Astrocyte of the spinal cord (primary cell): Measurements from ENCODE around the gene CHRNA4.
"Not testable (repeated sequence)": the region's sequence is repeated elsewhere in the genome, so short reads cannot be mapped to it uniquely, and the experiment has no call there.

Experiments
- DNase-seq: peaks from one replicate; pipeline ENCODE4 v3.0.0; 2011; ENCODE audit warnings: low read depth, low spot score
- H3K4me3 ChIP-seq: 2 replicates; pipeline ENCODE4 v1.5.1; 2011; ENCODE audit warnings: low read depth, mild to moderate bottlenecking, low read length, moderate library complexity
- CTCF ChIP-seq: IDR thresholded peaks from 2 replicates; pipeline ENCODE4 v1.5.1; 2012; ENCODE audit warnings: low read depth, mild to moderate bottlenecking, low read length, inconsistent platforms
- in situ Hi-C: cut with HindIII; loops from 2 replicates; pipeline ENCODE4 v1.10.0; 2017; ENCODE audit warnings: low sequenced_read_pairs

CHRNA4 gene

DNA sequence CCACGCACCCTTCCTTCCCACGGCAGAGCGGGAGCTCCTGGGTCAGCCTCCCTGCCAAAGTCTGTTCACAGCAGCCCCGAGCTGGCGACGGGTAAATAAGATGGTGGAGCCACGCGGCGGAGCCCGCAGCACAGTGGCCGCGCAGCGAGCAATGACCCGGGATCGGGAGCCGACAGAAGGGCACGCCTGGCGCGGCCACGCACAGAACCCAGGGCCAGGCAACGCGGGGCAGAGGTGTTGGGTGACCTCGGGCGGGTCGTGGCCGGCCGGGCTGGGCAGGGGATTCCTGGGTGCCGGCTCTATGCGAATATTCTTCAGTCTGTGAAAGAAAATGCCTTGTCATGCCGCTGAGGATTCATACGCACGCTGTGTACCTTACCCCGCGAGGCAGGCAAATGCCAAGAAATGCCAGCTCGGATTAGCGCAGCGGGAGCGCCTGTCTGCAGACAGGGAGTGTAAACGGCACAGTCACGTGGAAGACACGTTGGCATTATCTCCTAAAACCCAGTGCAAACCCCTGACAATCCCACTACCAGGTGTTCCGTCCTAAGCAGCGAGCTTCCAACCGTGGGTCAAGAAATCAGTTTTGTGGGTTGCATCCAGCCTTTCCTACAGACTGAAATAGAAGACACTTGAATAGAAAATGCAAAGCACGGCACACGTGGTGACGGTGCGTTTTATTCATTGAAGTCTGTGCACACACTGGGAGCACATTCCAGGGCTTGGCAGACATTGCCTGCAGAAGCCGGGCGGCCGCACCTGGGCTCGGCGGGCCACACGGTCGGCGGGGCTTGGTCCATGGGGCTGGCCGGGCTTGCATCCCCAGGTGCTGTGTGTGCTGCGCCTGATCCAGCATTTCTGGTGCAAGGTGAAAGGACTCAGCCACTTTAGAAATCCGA, 18.3 kb downstream of the CHRNA4 start:
- no peak for TF ChIP-seq CTCF
- H3K4me3 ChIP-seq, result no peak overlapping the region
- in situ Hi-C loops, result no loop called here
- DNase-seq, result no peak

- H3K4me3 ChIP-seq, in situ Hi-C loops, DNase-seq: not testable (repeated sequence)
These were observed 20.9 kb downstream of the CHRNA4 start for GRCh38 chr20:63340158-63340688.

GRCh38 chr20:63339154-63340094, 21.7 kb downstream of the CHRNA4 start:
- H3K4me3 ChIP-seq, DNase-seq, in situ Hi-C loops: not testable (repeated sequence)

- no peak overlapping the region for H3K4me3 ChIP-seq
- in situ Hi-C loops, result no loop called here
- DNase-seq, result peak; percentile 36
- TF ChIP-seq CTCF, result no peak
These were observed 23.2 kb downstream of the CHRNA4 start for GRCh38 chr20:63337786-63338420.

DNA sequence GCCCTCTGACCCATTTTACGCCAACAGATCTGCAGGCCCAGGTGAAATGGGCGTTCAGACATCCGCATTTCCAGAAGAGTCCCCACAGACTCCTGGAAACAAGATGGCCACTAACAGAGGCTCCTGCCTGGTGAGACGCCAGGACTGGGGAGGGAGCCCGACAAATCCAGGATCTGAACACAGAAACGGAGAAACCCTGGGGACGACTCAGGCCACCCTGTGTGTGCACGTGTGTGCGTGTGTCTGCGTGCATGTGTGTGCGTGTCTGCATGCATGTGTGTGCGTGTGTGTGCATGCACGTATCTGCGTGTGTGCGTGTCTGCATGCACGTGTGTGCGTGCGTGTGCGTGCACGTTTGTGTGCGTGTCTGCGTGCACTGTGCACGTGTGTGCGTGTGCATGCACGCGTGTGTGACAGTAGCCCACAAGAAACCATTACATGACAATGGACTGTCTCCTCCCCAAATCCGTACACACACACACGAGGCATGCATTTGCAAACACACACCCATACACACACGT, 24.9 kb downstream of the CHRNA4 start:
- in situ Hi-C loops, result no loop called here
- no peak for DNase-seq
- no peak overlapping the region for H3K4me3 ChIP-seq
- TF ChIP-seq CTCF, result no peak

GRCh38 chr20:63335711-63336110, 25.4 kb downstream of the CHRNA4 start:
- H3K4me3 ChIP-seq, result no peak overlapping the region
- no peak for TF ChIP-seq CTCF
- DNase-seq, result no peak
- in situ Hi-C loops, result no loop called here

- DNase-seq, H3K4me3 ChIP-seq, in situ Hi-C loops: not testable (repeated sequence)
These were observed 26.1 kb downstream of the CHRNA4 start for GRCh38 chr20:63335060-63335459.
